H1 (cell line): Measurements from ENCODE around the gene PTGES2. TPM values are rescaled to one million over a fixed set of nuclear protein-coding genes. Genes with fewer than 3 reads are reported as not detected.

ENCODE experiments used
- KDM5A ChIP-seq: fragments of 200-600 bp; IDR thresholded peaks from 2 replicates; pipeline ENCODE4 v1.7.1; 2012; ENCODE audit warnings: mild to moderate bottlenecking, low read length, inconsistent platforms, mixed read lengths
- RAD21 ChIP-seq, 2 experiments: IDR thresholded peaks in 1 of 2; conservative IDR thresholded peaks in 1 of 2; 2 replicates each; pipeline ENCODE4 v1.6.1; 2011; ENCODE audit warnings: low read depth in 2 of 2, low read length in 2 of 2, improper control_type of control experiment in 1 of 2, inconsistent platforms in 1 of 2, mild to moderate bottlenecking in 1 of 2, moderate library complexity in 1 of 2
- polyA plus RNA-seq, 7 experiments: library from polyadenylated mRNA; depleted of rRNA in 3 of 7; stranded (reverse) in 5 of 7; unstranded in 2 of 7; fragments of >200 nt in 5 of 7; fragments of 200-250 nt in 2 of 7; gene quantifications; 1 replicate in 5 of 7; 2 replicates in 1 of 7; 4 replicates in 1 of 7; pipeline versions ENCODE4 v1.2.1 to v1.2.3, GENCODE V29; 2011 to 2013; ENCODE audit warnings: missing spikeins in 2 of 7, mixed read lengths in 2 of 7
- total RNA-seq: library from RNA; stranded (reverse); fragmentation: NEBNext Ultra II Directional; extraction: Animal tissue kit (Norgen Biotek cat#: 25700); gene quantifications from 2 replicates; pipeline ENCODE4 v1.2.1, GENCODE V29; 2021

The PTGES2 gene
- total and polyA plus RNA-seq, 2 of the 8 experiments (the other 6 are each of a cell fraction or from before 2014, with no cell fraction given), result 80.7 to 81.2 TPM

DNA sequence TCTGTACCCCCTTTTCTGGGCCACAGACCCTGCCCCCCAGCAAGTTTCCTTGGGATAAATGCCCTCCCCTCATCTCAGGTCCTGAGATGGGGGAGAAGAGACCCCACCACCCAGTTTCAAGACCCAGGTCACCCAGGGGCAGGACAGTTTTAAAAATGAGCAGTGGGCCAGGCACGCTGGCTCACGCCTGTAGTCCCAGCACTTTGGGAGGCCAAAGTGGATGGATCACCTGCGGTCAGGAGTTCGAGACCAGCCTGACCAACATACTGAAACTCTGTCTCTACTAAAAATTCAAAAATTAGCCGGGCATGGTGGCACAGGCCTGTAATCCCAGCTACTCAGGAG, 6.1 kb downstream of the PTGES2 start (continued):
- TF ChIP-seq RAD21 (IDR thresholded peaks at IDR 0.05 in 1 of 2, conservative IDR thresholded peaks at IDR 0.05 in 1 of 2; ENCODE audit: low read depth in 2 of 2, low read length in 2 of 2) (no peak), KDM5A (no peak)
